MM.1S (cell line): ENCODE results near the gene MAP3K5.

Experiments used
- DNase-seq: peaks from one replicate; pipeline ENCODE4 v3.0.0-alpha.2; 2015
- H2AFZ ChIP-seq: fragments of 300-600 bp; sonication (generic); 2 replicates; pipeline ENCODE4 v1.6.0; 2016; ENCODE audit warnings: antibody characterized with exemption, low read length
- H3F3A ChIP-seq: fragments of 300-600 bp; sonication (generic); 2 replicates; pipeline ENCODE4 v1.6.1; 2016; ENCODE audit warnings: mild to moderate bottlenecking, antibody characterized with exemption, low read length, moderate library complexity, mixed read lengths; ENCODE audit not compliant: insufficient read depth
- H3K27ac ChIP-seq: fragments of 300-600 bp; sonication (generic); 2 replicates; pipeline ENCODE4 v1.5.1; 2016; ENCODE audit warnings: mild to moderate bottlenecking, low read length
- H3K27me3 ChIP-seq: fragments of 300-600 bp; sonication (generic); replicated peaks from 2 replicates; pipeline ENCODE4 v1.6.0; 2016; ENCODE audit warnings: low read length; ENCODE audit not compliant: insufficient read depth
- H3K36me3 ChIP-seq: fragments of 300-600 bp; sonication (generic); replicated peaks from 2 replicates; pipeline ENCODE4 v1.6.1; 2016; ENCODE audit warnings: mild to moderate bottlenecking, low read length, mixed read lengths; ENCODE audit not compliant: insufficient read depth
- H3K4me1 ChIP-seq: fragments of 300-600 bp; sonication (generic); 2 replicates; pipeline ENCODE4 v1.6.1; 2016; ENCODE audit warnings: low read length, mixed read lengths
- H3K4me2 ChIP-seq: fragments of 300-600 bp; sonication (generic); 2 replicates; pipeline ENCODE4 v1.6.0; 2016; ENCODE audit warnings: low read depth, low read length
- H3K4me3 ChIP-seq: fragments of 300-600 bp; sonication (generic); 2 replicates; pipeline ENCODE4 v1.5.1; 2016; ENCODE audit warnings: low read length, mixed read lengths
- H3K79me2 ChIP-seq: fragments of 300-600 bp; sonication (generic); 2 replicates; pipeline ENCODE4 v1.6.1; 2016; ENCODE audit warnings: mixed run types, low read length, mixed read lengths
- H3K9ac ChIP-seq: fragments of 300-600 bp; sonication (generic); 2 replicates; pipeline ENCODE4 v1.6.1; 2016; ENCODE audit warnings: low read length, mixed read lengths
- H3K9me2 ChIP-seq: fragments of 300-600 bp; sonication (generic); replicated peaks from 2 replicates; pipeline ENCODE4 v1.6.1; 2016; ENCODE audit warnings: mild to moderate bottlenecking, low read length, mixed read lengths; ENCODE audit not compliant: insufficient read depth
- H3K9me3 ChIP-seq: fragments of 300-600 bp; sonication (generic); replicated peaks from 2 replicates; pipeline ENCODE4 v1.6.1; 2016; ENCODE audit warnings: mild to moderate bottlenecking, low read length, mixed read lengths; ENCODE audit not compliant: insufficient read depth
- H4K20me1 ChIP-seq: fragments of 300-600 bp; sonication (generic); 2 replicates; pipeline ENCODE4 v1.6.1; 2016; ENCODE audit warnings: mild to moderate bottlenecking, low read length, moderate library complexity, mixed read lengths; ENCODE audit not compliant: insufficient read depth
- CTCF ChIP-seq: fragments of 300-600 bp; sonication (generic); IDR thresholded peaks from 2 replicates; pipeline ENCODE4 v1.5.1; 2016; ENCODE audit warnings: antibody characterized with exemption, low read length, mixed read lengths
- EZH2 ChIP-seq: fragments of 300-600 bp; sonication (generic); optimal IDR thresholded peaks from 2 replicates; pipeline ENCODE3; 2017; ENCODE audit warnings: low read depth, mild to moderate bottlenecking, antibody characterized with exemption, low read length, mixed read lengths
- EZH2phosphoT487 ChIP-seq: fragments of 300-600 bp; sonication (generic); IDR thresholded peaks from 2 replicates; pipeline ENCODE4 v1.6.1; 2018; ENCODE audit warnings: antibody characterized with exemption, low read length

MAP3K5 gene

GRCh38 chr6:136564180-136564579, 228.1 kb downstream of the MAP3K5 start:
- no peak overlapping the region for H3K27ac ChIP-seq
- H3F3A ChIP-seq: peaks cover 8% of the 10 kb centered on the region
- no peaks in the 10 kb centered on the region for H4K20me1 ChIP-seq
- H3K4me1 ChIP-seq: peaks cover 18% of the 10 kb centered on the region
- no peaks in the 10 kb centered on the region for H3K9me2 ChIP-seq
- no peak for TF ChIP-seq CTCF
- no peak for TF ChIP-seq EZH2
- no peak for TF ChIP-seq EZH2phosphoT487
- no peak overlapping the region for H3K4me2 ChIP-seq
- no peak overlapping the region for H3K9ac ChIP-seq
- H3K4me3 ChIP-seq: no peak overlapping the region
- H2AFZ ChIP-seq: no peak overlapping the region
- no peak for DNase-seq
- H3K79me2 ChIP-seq: no peaks in the 10 kb centered on the region
- H3K27me3 ChIP-seq: no peaks in the 10 kb centered on the region
- H3K9me3 ChIP-seq: no peaks in the 10 kb centered on the region
- 0 out of 2 replicates have a peak, but pooled peaks cover 4% of the 10 kb centered on the region for H3K36me3 ChIP-seq

GRCh38 chr6:136563386-136564152, 228.7 kb downstream of the MAP3K5 start:
- no peaks in the 10 kb centered on the region for H3K9me2 ChIP-seq
- DNase-seq: no peak
- peaks cover 8% of the 10 kb centered on the region for H3F3A ChIP-seq
- no peak overlapping the region for H3K9ac ChIP-seq
- no peak overlapping the region for H3K4me3 ChIP-seq
- peaks cover 18% of the 10 kb centered on the region for H3K4me1 ChIP-seq
- no peaks in the 10 kb centered on the region for H3K9me3 ChIP-seq
- 0 out of 2 replicates have a peak, but pooled peaks cover 4% of the 10 kb centered on the region for H3K36me3 ChIP-seq
- no peaks in the 10 kb centered on the region for H3K27me3 ChIP-seq
- no peak overlapping the region for H2AFZ ChIP-seq
- no peaks in the 10 kb centered on the region for H4K20me1 ChIP-seq
- no peaks in the 10 kb centered on the region for H3K79me2 ChIP-seq
- no peak overlapping the region for H3K27ac ChIP-seq
- H3K4me2 ChIP-seq: peak overlapping the region; percentile 25; the same call in 1 of the 2 replicates
- TF ChIP-seq CTCF (no peak), EZH2 (no peak), EZH2phosphoT487 (no peak)

GRCh38 chr6:136562211-136562610, 230.1 kb downstream of the MAP3K5 start:
- no peaks in the 10 kb centered on the region for H3K9me3 ChIP-seq
- H3K4me3 ChIP-seq: peak overlapping the region; percentile 12; the same call in 1 of the 2 replicates
- peak; percentile 47 for DNase-seq
- H2AFZ ChIP-seq: no peak overlapping the region
- H3K36me3 ChIP-seq: no peaks in the 10 kb centered on the region
- no peak overlapping the region for H3K9ac ChIP-seq
- H3K4me1 ChIP-seq: peaks cover 18% of the 10 kb centered on the region
- H3K79me2 ChIP-seq: no peaks in the 10 kb centered on the region
- H3K27ac ChIP-seq: peak overlapping the region; percentile 48; the same call in 1 of the 2 replicates
- no peaks in the 10 kb centered on the region for H3K27me3 ChIP-seq
- TF ChIP-seq EZH2phosphoT487: no peak
- TF ChIP-seq CTCF: no peak
- TF ChIP-seq EZH2: no peak
- peak overlapping the region; percentile 25; the same call in 1 of the 2 replicates for H3K4me2 ChIP-seq
- no peaks in the 10 kb centered on the region for H4K20me1 ChIP-seq
- H3K9me2 ChIP-seq: no peaks in the 10 kb centered on the region
- H3F3A ChIP-seq: peaks cover 8% of the 10 kb centered on the region
